A673 (cell line): ENCODE data around the gene ADK. TPM values are rescaled to one million over a fixed set of nuclear protein-coding genes. Genes with fewer than 3 reads are reported as not detected.

Source experiments
- BruUV-seq: library from RNA; stranded (reverse); fragments of 400-500 nt; replicated peaks from 2 replicates; lab custom pipeline; 2021; lab: Mats Ljungman, UMichigan
- CTCF ChIA-PET: fragments of 300-600 bp; sonication (Branson Sonifier 250); formaldehyde crosslinking; loops from one replicate; lab custom pipeline; 2022; ENCODE audit warnings: antibody characterized with exemption; lab: Charles Lee
- POLR2A ChIA-PET: fragments of 300-600 bp; sonication (Branson Sonifier 250); formaldehyde crosslinking; loops from one replicate; lab custom pipeline; 2022; ENCODE audit warnings: antibody characterized with exemption; ENCODE audit not compliant: low non-redundant PET; lab: Charles Lee
- DNase-seq: peaks from one replicate; pipeline ENCODE4 v3.0.0-alpha.2; 2015; ENCODE audit warnings: low spot score
- H3K27ac ChIP-seq: fragments of 200-600 bp; sonication (generic); 2 replicates; pipeline ENCODE4 v1.5.1; 2016; ENCODE audit warnings: mixed run types, low read depth, mild to moderate bottlenecking, mixed read lengths, antibody characterized with exemption, low read length; ENCODE audit not compliant: poor library complexity, severe bottlenecking
- H3K27me3 ChIP-seq: fragments of 200-600 bp; sonication (generic); replicated peaks from 2 replicates; pipeline ENCODE4 v1.6.1; 2017; ENCODE audit warnings: mixed run types, low read depth, mild to moderate bottlenecking, mixed read lengths, antibody characterized with exemption, low read length; ENCODE audit not compliant: insufficient read depth, poor library complexity
- H3K36me3 ChIP-seq: fragments of 200-600 bp; sonication (generic); 2 replicates; pipeline ENCODE4 v1.6.1; 2016; ENCODE audit warnings: mixed run types, mild to moderate bottlenecking, mixed read lengths, antibody characterized with exemption, low read length; ENCODE audit not compliant: insufficient read depth, poor library complexity, severe bottlenecking
- H3K4me1 ChIP-seq: fragments of 200-600 bp; sonication (generic); 2 replicates; pipeline ENCODE4 v1.6.1; 2017; ENCODE audit warnings: mixed run types, mild to moderate bottlenecking, mixed read lengths, antibody characterized with exemption, low read length; ENCODE audit not compliant: insufficient read depth, poor library complexity, severe bottlenecking
- H3K4me3 ChIP-seq: fragments of 200-600 bp; sonication (generic); 2 replicates; pipeline ENCODE4 v1.5.1; 2016; ENCODE audit warnings: low read depth, mixed run types, mild to moderate bottlenecking, mixed read lengths, low read length; ENCODE audit not compliant: poor library complexity, severe bottlenecking
- H3K9me3 ChIP-seq: fragments of 200-600 bp; sonication (generic); 2 replicates; pipeline ENCODE4 v1.6.1; 2016; ENCODE audit warnings: mixed run types, low read depth, mild to moderate bottlenecking, mixed read lengths, antibody characterized with exemption, low read length; ENCODE audit not compliant: poor library complexity, severe bottlenecking
- CTCF ChIP-seq: fragments of 300-800, 200-600 bp; sonication (generic); conservative IDR thresholded peaks from 2 replicates; pipeline ENCODE4 v1.5.1; 2017; ENCODE audit warnings: low read depth, mild to moderate bottlenecking, antibody characterized with exemption, low read length, moderate library complexity, mixed read lengths
- EZH2 ChIP-seq: fragments of 200-600 bp; sonication (generic); IDR thresholded peaks from 2 replicates; pipeline ENCODE4 v1.6.1; 2017; ENCODE audit warnings: borderline replicate concordance, low read depth, mild to moderate bottlenecking, mixed read lengths, antibody characterized with exemption, low read length; ENCODE audit not compliant: poor library complexity, severe bottlenecking
- intact Hi-C: fragments of 100-400 bp; cut with micrococcal nuclease; formaldehyde crosslinking; loops from one replicate; pipeline ENCODE4 v1.10.0; 2022; ENCODE audit not compliant: unreplicated experiment
- total RNA-seq: library from RNA; stranded (reverse); gene quantifications from 2 replicates; pipeline ENCODE4 v1.2.3, GENCODE V29; 2021

Gene ADK
- total RNA-seq, 1 experiment from 2014 or later = 49.0 TPM

DNA sequence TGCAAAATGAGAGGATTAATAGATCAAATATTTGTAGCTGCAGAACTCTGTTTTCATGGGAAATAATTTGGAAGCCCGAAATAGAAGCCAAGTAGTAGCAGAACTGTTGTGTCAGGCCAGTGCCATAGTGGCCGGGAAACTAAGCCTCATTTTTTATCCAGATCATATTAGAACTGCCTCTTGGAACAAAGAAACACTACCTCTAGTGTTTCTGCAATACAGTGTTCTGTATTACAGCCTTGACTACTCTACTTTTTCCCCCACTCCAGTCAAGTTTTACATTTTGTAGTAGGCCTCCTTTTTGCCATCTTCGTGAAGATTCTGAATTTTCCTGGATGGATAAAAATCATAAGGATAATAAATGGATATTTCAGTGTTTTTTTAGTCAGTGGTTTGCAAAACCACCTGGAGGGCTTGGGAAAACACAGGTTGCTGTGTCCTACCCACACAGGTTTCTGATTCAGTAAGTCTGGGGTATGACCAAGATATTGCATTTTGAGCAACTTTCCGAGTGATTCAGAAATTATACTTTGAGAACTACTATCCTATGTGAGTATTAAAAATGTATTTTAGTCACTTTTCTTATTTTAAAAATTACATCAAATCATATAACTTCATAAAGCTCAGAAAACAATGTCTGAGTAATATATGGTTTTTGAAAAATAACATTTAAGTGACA is 349.1 kb downstream of the ADK start:
- POLR2A ChIA-PET = no interaction called here
- Histone ChIP-seq H3K27ac (no peak overlapping the region), H3K36me3 (no peaks in the 10 kb centered on the region), H3K4me3 (no peak overlapping the region), H3K9me3 (no peaks in the 10 kb centered on the region), H3K27me3 (no peaks in the 10 kb centered on the region), H3K4me1 (peaks cover 21% of the 10 kb centered on the region)
- TF ChIP-seq CTCF (no peak), EZH2 (no peak)
- intact Hi-C loops = loop anchor here (10.0 kb wide), 1 partner anchor 195 kb away; no protein-coding TSS in a partner anchor
- CTCF ChIA-PET = no interaction called here
- BruUV-seq = no TSS peak
- no peak for DNase-seq

GRCh38 chr10:74500816-74501215 is 349.8 kb downstream of the ADK start:
- POLR2A ChIA-PET = no interaction called here
- intact Hi-C loops = loop anchor here (10.0 kb wide), 1 partner anchor 196 kb away; no protein-coding TSS in a partner anchor
- no peaks in the 10 kb centered on the region for H3K9me3 ChIP-seq
- no peak overlapping the region for H3K4me3 ChIP-seq
- no peak overlapping the region for H3K27ac ChIP-seq
- CTCF ChIA-PET = no interaction called here
- no peaks in the 10 kb centered on the region for H3K27me3 ChIP-seq
- H3K4me1 ChIP-seq = peaks cover 21% of the 10 kb centered on the region
- DNase-seq = no peak
- BruUV-seq = no TSS peak
- no peaks in the 10 kb centered on the region for H3K36me3 ChIP-seq
- TF ChIP-seq CTCF = no peak
- no peak for TF ChIP-seq EZH2

GRCh38 chr10:74502963-74503608 is 352.1 kb downstream of the ADK start:
- Histone ChIP-seq H3K4me1 (peaks cover 21% of the 10 kb centered on the region), H3K4me3 (no peak overlapping the region), H3K27ac (peak overlapping the region; percentile 14), H3K27me3 (no peaks in the 10 kb centered on the region), H3K36me3 (no peaks in the 10 kb centered on the region), H3K9me3 (no peaks in the 10 kb centered on the region)
- TF ChIP-seq EZH2 (no peak), CTCF (no peak)
- POLR2A ChIA-PET = interaction anchor here (0.6 kb wide), 1 partner anchor 204 kb away, joined by 4 read pairs; no protein-coding TSS in a partner anchor
- CTCF ChIA-PET = no interaction called here
- BruUV-seq = no TSS peak
- intact Hi-C loops = loop anchor here (10.0 kb wide), 1 partner anchor 198 kb away; no protein-coding TSS in a partner anchor
- peak; percentile 94 for DNase-seq
